Spleen (tissue), 11 donors: ENCODE results near the gene TBXAS1. TPM values are rescaled to one million over a fixed set of nuclear protein-coding genes. Genes with fewer than 3 reads are reported as not detected.

Experiments used
- DNase-seq: peaks from one replicate; pipeline ENCODE4 v3.0.0-alpha.2; 2020
- H3K27ac ChIP-seq, 8 donors: fragments of 200-600 bp; sonication (generic) in 7 of 8; 1 replicate in 4 of 8; 2 replicates in 4 of 8; pipeline versions ENCODE4 v1.5.0 to v1.8.0; 2016 to 2021; ENCODE audit warnings: inconsistent platforms in 4 of 8, mild to moderate bottlenecking in 4 of 8, moderate library complexity in 1 of 8
- H3K27me3 ChIP-seq, 7 donors: fragments of 200-600 bp; sonication (generic) in 6 of 7; replicated peaks in 1 of 7; 1 replicate in 4 of 7; 2 replicates in 3 of 7; pipeline versions ENCODE4 v1.5.0 to v1.8.0; 2016 to 2021; ENCODE audit warnings: inconsistent platforms in 3 of 7, mild to moderate bottlenecking in 1 of 7
- H3K36me3 ChIP-seq, 6 donors: fragments of 200-600 bp; sonication (generic) in 5 of 6; 1 replicate in 4 of 6; 2 replicates in 2 of 6; pipeline versions ENCODE4 v1.5.0 to v1.8.0; 2016 to 2021; ENCODE audit warnings: inconsistent platforms in 2 of 6
- H3K4me1 ChIP-seq, 6 donors: fragments of 200-600 bp; sonication (generic) in 5 of 6; 1 replicate in 3 of 6; 2 replicates in 3 of 6; pipeline versions ENCODE4 v1.5.0 to v1.8.0; 2016 to 2021; ENCODE audit warnings: inconsistent platforms in 3 of 6
- H3K4me3 ChIP-seq, 8 donors: fragments of 200-600 bp; sonication (generic) in 7 of 8; 1 replicate in 4 of 8; 2 replicates in 4 of 8; pipeline versions ENCODE4 v1.5.0 to v1.8.0; 2016 to 2021; ENCODE audit warnings: inconsistent platforms in 4 of 8, mild to moderate bottlenecking in 4 of 8, moderate library complexity in 2 of 8
- H3K9me3 ChIP-seq, 8 donors: fragments of 200-600 bp; sonication (generic) in 7 of 8; 1 replicate in 4 of 8; 2 replicates in 4 of 8; pipeline versions ENCODE4 v1.5.0 to v1.8.0; 2016 to 2021; ENCODE audit warnings: inconsistent platforms in 4 of 8
- CTCF ChIP-seq, 11 experiments: fragments of 200-600 bp in 7 of 11; fragments of 450-650 bp in 4 of 11; sonication (generic) in 4 of 11; IDR thresholded peaks in 8 of 11; conservative IDR thresholded peaks in 3 of 11; 1 replicate in 7 of 11; 2 replicates in 4 of 11; pipeline versions ENCODE4 v1.4.0 to v1.8.0; 2016 to 2021; ENCODE audit warnings: antibody characterized with exemption in 11 of 11, inconsistent platforms in 4 of 11, mild to moderate bottlenecking in 1 of 11
- POLR2A ChIP-seq, 3 donors: fragments of 450-650 bp; IDR thresholded peaks; one replicate each; pipeline ENCODE4 v1.5.1; 2017; ENCODE audit warnings: antibody characterized with exemption in 3 of 3, mild to moderate bottlenecking in 1 of 3
- POLR2AphosphoS5 ChIP-seq, 3 donors: sonication (generic); formaldehyde crosslinking; IDR thresholded peaks; one replicate each; pipeline ENCODE4 v1.5.1; 2017; ENCODE audit warnings: antibody characterized with exemption in 3 of 3
- WGBS, 5 donors: extraction: QIAGEN DNeasy Blood & Tissue Kit in 3 of 5; methylation state at CpG; one replicate each; pipeline versions ENCODE4 v1.1.5 to v1.1.7; 2013 to 2018; 5-methylcytosine and 5-hydroxymethylcytosine counted together
- intact Hi-C: fragments of 100-400 bp; cut with DNase I; formaldehyde crosslinking; loops from one replicate; pipeline ENCODE4 v1.15.0; 2023; ENCODE audit warnings: low total_unique reads
- polyA plus RNA-seq, 3 donors: library from polyadenylated mRNA; stranded (reverse); fragments of 200-250 nt; gene quantifications; one replicate each; pipeline ENCODE4 v1.2.1, GENCODE V29; 2013
- total RNA-seq, 7 donors: library from RNA; depleted of rRNA in 3 of 7; stranded (reverse); fragments of >200 nt in 3 of 7; fragmentation: NEBNext Ultra II Directional in 4 of 7; extraction: Animal tissue kit (Norgen Biotek cat#: 25700) in 4 of 7; gene quantifications; one replicate each; pipeline versions ENCODE4 v1.1.0 to v1.2.1, GENCODE V29; 2016 to 2021
- donor health status: healthy with polysubstance abuse.
- donor health status: DM: no; HTN: no; CAD: no; lungs with moderate emphysema.
- donor health status: DM: no; HTN: no; CAD: no.
- donor health status: Bipolar disorder and iron deficiency.
- donor health status: healthy.
- donor health status: DM: no; HTN: no; CAD: no.
- donor health status: DM: yes; HTN: yes; CAD: no.

TBXAS1 gene
- total and polyA plus RNA-seq, 10 donors, result 19.8 to 287 (median 147) TPM

DNA sequence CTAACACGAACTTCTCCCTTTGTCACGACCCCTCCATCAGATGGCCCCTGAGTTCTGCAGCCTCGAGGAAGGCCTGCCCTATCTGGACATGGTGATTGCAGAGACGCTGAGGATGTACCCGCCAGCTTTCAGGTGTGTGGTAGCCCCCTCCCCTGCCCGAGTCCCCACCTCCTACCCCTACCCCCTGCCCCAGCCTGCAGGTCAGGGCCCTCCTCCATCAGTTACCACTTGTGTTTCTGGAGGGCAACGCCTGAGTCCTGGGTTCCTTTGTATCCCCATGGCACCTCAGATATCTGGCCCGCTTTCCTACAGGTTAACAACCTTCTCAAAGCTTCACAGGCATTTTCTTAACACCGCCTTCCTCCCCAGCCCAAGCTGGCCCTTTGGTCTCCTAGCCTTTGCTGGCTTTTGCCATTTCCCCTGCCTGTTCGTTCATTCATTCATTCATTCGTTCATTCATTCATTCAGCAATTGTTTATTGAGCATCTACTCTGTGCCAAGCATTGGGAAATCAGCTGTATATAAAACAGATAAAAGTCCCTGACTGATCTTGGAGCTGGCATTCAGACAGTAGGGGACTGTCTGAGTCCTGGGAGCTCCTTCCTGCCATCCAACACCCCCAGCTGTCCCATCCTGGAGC lies 178.1 kb downstream of the TBXAS1 start:
- no peaks in the 10 kb centered on the region for H3K27me3 ChIP-seq
- no peak overlapping the region for H3K27ac ChIP-seq
- no peak overlapping the region for H3K4me3 ChIP-seq
- 88 to 96% (median 91%) methylated on average over 11 of the region's 11 CpGs for WGBS, 5 donors
- peaks cover 0 to 65% (median 4%) of the 10 kb centered on the region in 6 donors for H3K36me3 ChIP-seq
- H3K4me1 ChIP-seq, result peaks cover 0 to 3% (median 2%) of the 10 kb centered on the region in 6 donors
- TF ChIP-seq POLR2A (IDR thresholded peaks at IDR 0.05) (no peak), CTCF (IDR thresholded peaks at IDR 0.05 in 8 of 11, conservative IDR thresholded peaks at IDR 0.05 in 3 of 11) (no peak), POLR2AphosphoS5 (IDR thresholded peaks at IDR 0.05) (no peak)
- intact Hi-C loops, result loop anchor here (10.0 kb wide), 1 partner anchor 392 kb away; no protein-coding TSS in a partner anchor
- peak; percentile 44 for DNase-seq
- H3K9me3 ChIP-seq, result no peaks in the 10 kb centered on the region

DNA sequence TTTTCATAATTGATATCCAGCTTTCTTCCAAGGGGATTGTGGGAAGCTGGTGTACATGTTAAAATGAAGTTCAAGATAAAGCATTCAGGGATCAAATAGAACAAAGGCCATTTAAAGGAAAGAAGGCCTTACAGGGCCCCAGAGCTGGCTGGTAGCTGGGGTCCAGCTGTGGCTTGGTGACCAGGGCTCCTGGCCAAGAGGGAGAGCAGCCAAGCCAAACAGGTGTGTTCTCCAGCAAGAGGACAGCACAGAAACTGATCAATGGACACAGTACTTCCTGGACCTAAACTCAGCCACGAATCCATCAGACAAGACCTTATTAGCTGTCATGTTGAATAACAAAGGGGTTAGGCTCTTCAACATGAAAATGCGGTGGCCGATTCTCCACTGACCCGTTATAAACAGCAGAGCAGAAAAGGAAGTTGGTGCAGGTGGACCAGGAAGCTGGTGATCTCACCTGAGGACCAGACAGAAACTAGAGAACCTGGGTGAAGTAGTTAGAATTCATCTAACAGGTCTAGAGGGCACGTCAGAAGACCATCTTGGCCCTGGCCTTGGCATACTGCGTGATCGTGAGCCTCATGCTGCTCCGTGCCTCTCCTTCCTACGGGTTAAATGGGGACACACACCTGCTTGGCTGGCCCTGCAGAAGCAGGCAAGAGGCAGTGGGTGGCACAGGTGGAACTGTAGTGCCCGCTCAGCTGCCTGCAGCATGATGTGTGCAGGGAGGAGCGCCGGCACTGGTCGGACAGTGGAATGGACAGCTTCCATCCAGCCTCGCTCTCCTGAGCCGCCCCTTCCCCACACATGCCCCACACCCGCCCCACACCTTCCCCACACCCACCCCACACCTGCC lies 179.9 kb downstream of the TBXAS1 start:
- H3K36me3 ChIP-seq, result peaks cover 0 to 77% (median 4%) of the 10 kb centered on the region in 6 donors
- no peaks in the 10 kb centered on the region for H3K27me3 ChIP-seq
- intact Hi-C loops, result loop anchor here (10.0 kb wide), 1 partner anchor 394 kb away; no protein-coding TSS in a partner anchor
- TF ChIP-seq CTCF (IDR thresholded peaks at IDR 0.05 in 8 of 11, conservative IDR thresholded peaks at IDR 0.05 in 3 of 11) (no peak), POLR2AphosphoS5 (IDR thresholded peaks at IDR 0.05) (peak; percentile 33 to 57 (median 45)), POLR2A (IDR thresholded peaks at IDR 0.05) (no peak)
- WGBS, 5 donors, result 89 to 96% (median 93%) methylated on average over 12 to 16 of the region's 16 CpGs
- no peak overlapping the region for H3K27ac ChIP-seq
- no peak overlapping the region for H3K4me3 ChIP-seq
- DNase-seq, result peak; percentile 43
- H3K4me1 ChIP-seq, result no peaks in the 10 kb centered on the region
- H3K9me3 ChIP-seq, result no peaks in the 10 kb centered on the region

DNA sequence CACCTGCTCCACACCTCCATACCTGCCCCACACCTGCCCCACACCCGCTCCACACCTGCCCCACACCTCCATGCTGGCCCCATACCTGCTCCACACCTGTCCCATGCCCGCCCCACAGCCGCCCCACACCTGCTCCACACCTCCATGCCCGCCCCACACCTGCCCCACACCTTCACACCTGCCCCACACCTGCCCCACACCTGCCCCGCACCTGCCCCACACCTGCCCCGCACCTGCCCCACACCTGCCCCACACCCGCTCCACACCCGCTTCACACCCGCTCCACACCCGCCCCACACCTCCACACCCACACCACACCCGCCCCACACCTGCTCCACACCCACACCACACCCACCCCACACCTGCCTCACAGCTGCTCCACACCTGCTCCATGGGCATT lies 180.7 kb downstream of the TBXAS1 start:
- H3K9me3 ChIP-seq, result no peaks in the 10 kb centered on the region
- no peak overlapping the region for H3K4me3 ChIP-seq
- 82 to 97% (median 94%) methylated on average over 8 to 11 of the region's 11 CpGs for WGBS, 5 donors
- H3K36me3 ChIP-seq, result peaks cover 0 to 84% (median 4%) of the 10 kb centered on the region in 6 donors
- DNase-seq, result peak; percentile 41
- no peaks in the 10 kb centered on the region for H3K4me1 ChIP-seq
- intact Hi-C loops, result loop anchor here (10.0 kb wide), 1 partner anchor 395 kb away; no protein-coding TSS in a partner anchor
- no peak overlapping the region for H3K27ac ChIP-seq
- TF ChIP-seq POLR2AphosphoS5 (IDR thresholded peaks at IDR 0.05) (no peak), POLR2A (IDR thresholded peaks at IDR 0.05) (no peak), CTCF (IDR thresholded peaks at IDR 0.05 in 8 of 11, conservative IDR thresholded peaks at IDR 0.05 in 3 of 11) (no peak)
- no peaks in the 10 kb centered on the region for H3K27me3 ChIP-seq
